K562 (cell line): Measurements from ENCODE around the gene TMEFF2. TPM values are rescaled to one million over a fixed set of nuclear protein-coding genes. Genes with fewer than 3 reads are reported as not detected.
A peak's percentile ranks its signal among the peaks of the same experiment; 100 is the strongest.

Experiments
- ESRRA ChIP-seq: fragments of 450-650 bp; IDR thresholded peaks from 2 replicates; pipeline ENCODE4 v1.6.1; 2014; ENCODE audit warnings: low read depth, mild to moderate bottlenecking, moderate library complexity, borderline replicate concordance
- FOS ChIP-seq: IDR thresholded peaks from 3 replicates; pipeline ENCODE4 v1.6.1; 2011; ENCODE audit not compliant: insufficient read length; ENCODE audit errors: extremely low read depth
- FOXK1 ChIP-seq: sonication (generic); formaldehyde crosslinking; IDR thresholded peaks from 2 replicates; pipeline ENCODE4 v1.8.0; 2022; ENCODE audit warnings: missing genetic modification reagents, mild to moderate bottlenecking, borderline replicate concordance
- GTF2F1 ChIP-seq: IDR thresholded peaks from 2 replicates; pipeline ENCODE4 v1.6.1; 2011; ENCODE audit warnings: low read depth, low read length, improper control_type of control experiment
- HDAC8 ChIP-seq: fragments of 450-650 bp; IDR thresholded peaks from 2 replicates; pipeline ENCODE4 v1.6.1; 2016; ENCODE audit warnings: mild to moderate bottlenecking, missing genetic modification characterization, moderate library complexity, missing compliant biosample characterization
- IRF2 ChIP-seq: sonication (generic); formaldehyde crosslinking; IDR thresholded peaks from 2 replicates; pipeline ENCODE4 v1.8.1; 2022; ENCODE audit warnings: mild to moderate bottlenecking, missing genetic modification reagents
- MYBL2 ChIP-seq, 2 experiments: fragments of 450-650 bp in 1 of 2; sonication (generic) in 1 of 2; formaldehyde crosslinking in 1 of 2; IDR thresholded peaks; 2 replicates each; pipeline versions ENCODE4 v1.6.1 to v1.8.1; 2017 to 2022; ENCODE audit warnings: borderline replicate concordance in 1 of 2, inconsistent platforms in 1 of 2, low read depth in 1 of 2, mild to moderate bottlenecking in 1 of 2, missing genetic modification reagents in 1 of 2, moderate library complexity in 1 of 2
- NFE2L1 ChIP-seq: fragments of 450-650 bp; IDR thresholded peaks from 2 replicates; pipeline ENCODE4 v1.6.1; 2016; ENCODE audit warnings: missing genetic modification characterization, low read depth, mild to moderate bottlenecking, missing compliant biosample characterization, moderate library complexity, borderline replicate concordance
- PPARD ChIP-seq: fragments of 250-450 bp; sonication (Bioruptor Pico); IDR thresholded peaks from 2 replicates; pipeline ENCODE4 v1.8.0; 2022; ENCODE audit warnings: inconsistent platforms, mild to moderate bottlenecking, moderate library complexity
- SMARCE1 ChIP-seq: fragments of 450-650 bp; IDR thresholded peaks from 2 replicates; pipeline ENCODE4 v1.7.1; 2016; ENCODE audit warnings: mild to moderate bottlenecking
- ZNF140 ChIP-seq: fragments of 250-450 bp; sonication (Bioruptor Pico); IDR thresholded peaks from 2 replicates; pipeline ENCODE4 v1.8.0; 2021; ENCODE audit warnings: moderate library complexity, mild to moderate bottlenecking, inconsistent platforms
- ZNF146 ChIP-seq: IDR thresholded peaks from one replicate; pipeline ENCODE4 v1.6.1; 2018; ENCODE audit warnings: missing compliant biosample characterization; ENCODE audit not compliant: unreplicated experiment
- ZNF324 ChIP-seq: fragments of 250-450 bp; sonication (Bioruptor Pico); IDR thresholded peaks from 2 replicates; pipeline ENCODE4 v1.4.0; 2020; ENCODE audit warnings: mild to moderate bottlenecking
- ZNF551 ChIP-seq: fragments of 250-450 bp; sonication (Bioruptor Pico); IDR thresholded peaks from 2 replicates; pipeline ENCODE4 v1.5.0; 2021; ENCODE audit warnings: mild to moderate bottlenecking, moderate library complexity
- ZNF589 ChIP-seq: fragments of 200-800 bp; sonication (Bioruptor generic); IDR thresholded peaks from 2 replicates; pipeline ENCODE4 v1.6.1; 2016; ENCODE audit warnings: low read depth, missing genetic modification characterization, missing compliant biosample characterization
- ZNF668 ChIP-seq: fragments of 250-450 bp; sonication (Bioruptor Pico); IDR thresholded peaks from 2 replicates; pipeline ENCODE4 v1.8.0; 2022; ENCODE audit warnings: mild to moderate bottlenecking, inconsistent platforms
- polyA plus RNA-seq, 8 experiments: library from polyadenylated mRNA; depleted of rRNA in 4 of 8; stranded (reverse) in 5 of 8; unstranded in 3 of 8; fragments of >200 nt; fragmentation: Nextera tagmentation in 2 of 8; fragmentation: Illumina TruSeq in 1 of 8; extraction: Ambion mirVana in 2 of 8; extraction: Trizol in 1 of 8; gene quantifications; 2 replicates each; pipeline versions ENCODE4 v1.2.1 to v1.2.3, GENCODE V29; 2011 to 2014; ENCODE audit warnings: inconsistent platforms in 1 of 8, missing spikeins in 1 of 8
- total RNA-seq, 7 experiments: library from RNA; depleted of rRNA in 6 of 7; stranded (reverse); fragments of >200 nt in 6 of 7; fragmentation: Illumina TruSeq in 2 of 7; extraction: Trizol in 2 of 7; gene quantifications; 2 replicates each; pipeline versions ENCODE4 v1.2.1 to v1.2.3, GENCODE V29; 2011 to 2021; ENCODE audit warnings: low replicate concordance in 1 of 7
- TF ChIP-seq, protein P1 (sequence below): sonication (generic); formaldehyde crosslinking; IDR thresholded peaks from 2 replicates; pipeline ENCODE4 v1.4.0; 2020; ENCODE audit warnings: mild to moderate bottlenecking, missing genetic modification reagents
- TF ChIP-seq, protein P2 (sequence below): sonication (generic); formaldehyde crosslinking; IDR thresholded peaks from 2 replicates; pipeline ENCODE4 v1.8.1; 2023; ENCODE audit warnings: mild to moderate bottlenecking, missing genetic modification reagents
- TF ChIP-seq, protein P3 (sequence below), 2 experiments: IDR thresholded peaks; 2 replicates each; pipeline ENCODE4 v1.6.1; 2012; ENCODE audit warnings: improper control_type of control experiment in 2 of 2, low read depth in 2 of 2, low read length in 2 of 2, borderline replicate concordance in 1 of 2
- TF ChIP-seq, protein P4 (sequence below): fragments of 450-650 bp; formaldehyde crosslinking; IDR thresholded peaks from 2 replicates; pipeline ENCODE4 v1.4.0; 2022; ENCODE audit warnings: missing genetic modification characterization

TMEFF2 gene
- total and polyA plus RNA-seq, 9 of the 15 experiments (the other 6 are each of a cell fraction or from before 2014, with no cell fraction given) = 1.4 TPM; not detected in 8

DNA sequence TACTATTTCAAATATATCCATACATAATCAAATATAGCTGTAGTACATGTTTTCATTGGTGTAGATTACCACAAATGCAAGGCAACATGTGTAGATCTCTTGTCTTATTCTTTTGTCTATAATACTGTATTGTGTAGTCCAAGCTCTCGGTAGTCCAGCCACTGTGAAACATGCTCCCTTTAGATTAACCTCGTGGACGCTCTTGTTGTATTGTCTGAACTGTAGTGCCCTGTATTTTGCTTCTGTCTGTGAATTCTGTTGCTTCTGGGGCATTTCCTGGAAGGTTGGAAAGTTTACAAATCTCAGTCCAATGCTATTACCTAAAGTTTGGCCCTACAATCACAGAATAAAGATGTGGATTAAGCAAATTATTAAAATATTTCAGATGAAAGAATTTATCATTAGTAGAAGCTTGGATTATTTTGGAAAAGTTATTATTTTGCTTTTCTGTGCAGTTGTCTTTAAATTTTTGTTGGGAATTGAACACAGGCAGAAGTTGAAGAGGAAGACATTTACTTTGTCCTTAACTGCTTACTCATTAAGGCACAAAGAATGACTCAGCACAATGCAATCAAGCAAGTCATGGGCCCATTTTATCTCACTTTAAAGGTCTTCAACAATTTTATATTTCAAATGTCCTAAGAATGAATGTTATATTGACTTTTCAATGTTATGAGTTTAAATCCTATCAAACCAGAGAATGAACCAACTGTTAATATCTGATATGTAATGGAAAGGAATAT lies 244.4 kb downstream of the TMEFF2 start (continued):
- TF ChIP-seq, protein P1, sequence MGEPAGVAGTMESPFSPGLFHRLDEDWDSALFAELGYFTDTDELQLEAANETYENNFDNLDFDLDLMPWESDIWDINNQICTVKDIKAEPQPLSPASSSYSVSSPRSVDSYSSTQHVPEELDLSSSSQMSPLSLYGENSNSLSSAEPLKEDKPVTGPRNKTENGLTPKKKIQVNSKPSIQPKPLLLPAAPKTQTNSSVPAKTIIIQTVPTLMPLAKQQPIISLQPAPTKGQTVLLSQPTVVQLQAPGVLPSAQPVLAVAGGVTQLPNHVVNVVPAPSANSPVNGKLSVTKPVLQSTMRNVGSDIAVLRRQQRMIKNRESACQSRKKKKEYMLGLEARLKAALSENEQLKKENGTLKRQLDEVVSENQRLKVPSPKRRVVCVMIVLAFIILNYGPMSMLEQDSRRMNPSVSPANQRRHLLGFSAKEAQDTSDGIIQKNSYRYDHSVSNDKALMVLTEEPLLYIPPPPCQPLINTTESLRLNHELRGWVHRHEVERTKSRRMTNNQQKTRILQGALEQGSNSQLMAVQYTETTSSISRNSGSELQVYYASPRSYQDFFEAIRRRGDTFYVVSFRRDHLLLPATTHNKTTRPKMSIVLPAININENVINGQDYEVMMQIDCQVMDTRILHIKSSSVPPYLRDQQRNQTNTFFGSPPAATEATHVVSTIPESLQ (CRISPR knock-in tag) = no peak
- TF ChIP-seq ZNF140 = no peak
- TF ChIP-seq, protein P2, sequence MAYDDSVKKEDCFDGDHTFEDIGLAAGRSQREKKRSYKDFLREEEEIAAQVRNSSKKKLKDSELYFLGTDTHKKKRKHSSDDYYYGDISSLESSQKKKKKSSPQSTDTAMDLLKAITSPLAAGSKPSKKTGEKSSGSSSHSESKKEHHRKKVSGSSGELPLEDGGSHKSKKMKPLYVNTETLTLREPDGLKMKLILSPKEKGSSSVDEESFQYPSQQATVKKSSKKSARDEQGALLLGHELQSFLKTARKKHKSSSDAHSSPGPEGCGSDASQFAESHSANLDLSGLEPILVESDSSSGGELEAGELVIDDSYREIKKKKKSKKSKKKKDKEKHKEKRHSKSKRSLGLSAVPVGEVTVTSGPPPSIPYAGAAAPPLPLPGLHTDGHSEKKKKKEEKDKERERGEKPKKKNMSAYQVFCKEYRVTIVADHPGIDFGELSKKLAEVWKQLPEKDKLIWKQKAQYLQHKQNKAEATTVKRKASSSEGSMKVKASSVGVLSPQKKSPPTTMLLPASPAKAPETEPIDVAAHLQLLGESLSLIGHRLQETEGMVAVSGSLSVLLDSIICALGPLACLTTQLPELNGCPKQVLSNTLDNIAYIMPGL (CRISPR knock-in tag) = no peak
- no peak for TF ChIP-seq IRF2
- peak; percentile 63 for TF ChIP-seq SMARCE1
- no peak for TF ChIP-seq ZNF146 (CRISPR knock-in tag)
- no peak for TF ChIP-seq ZNF324 (CRISPR knock-in tag)
- TF ChIP-seq GTF2F1 = no peak
- no peak for TF ChIP-seq PPARD
- TF ChIP-seq, protein P3, sequence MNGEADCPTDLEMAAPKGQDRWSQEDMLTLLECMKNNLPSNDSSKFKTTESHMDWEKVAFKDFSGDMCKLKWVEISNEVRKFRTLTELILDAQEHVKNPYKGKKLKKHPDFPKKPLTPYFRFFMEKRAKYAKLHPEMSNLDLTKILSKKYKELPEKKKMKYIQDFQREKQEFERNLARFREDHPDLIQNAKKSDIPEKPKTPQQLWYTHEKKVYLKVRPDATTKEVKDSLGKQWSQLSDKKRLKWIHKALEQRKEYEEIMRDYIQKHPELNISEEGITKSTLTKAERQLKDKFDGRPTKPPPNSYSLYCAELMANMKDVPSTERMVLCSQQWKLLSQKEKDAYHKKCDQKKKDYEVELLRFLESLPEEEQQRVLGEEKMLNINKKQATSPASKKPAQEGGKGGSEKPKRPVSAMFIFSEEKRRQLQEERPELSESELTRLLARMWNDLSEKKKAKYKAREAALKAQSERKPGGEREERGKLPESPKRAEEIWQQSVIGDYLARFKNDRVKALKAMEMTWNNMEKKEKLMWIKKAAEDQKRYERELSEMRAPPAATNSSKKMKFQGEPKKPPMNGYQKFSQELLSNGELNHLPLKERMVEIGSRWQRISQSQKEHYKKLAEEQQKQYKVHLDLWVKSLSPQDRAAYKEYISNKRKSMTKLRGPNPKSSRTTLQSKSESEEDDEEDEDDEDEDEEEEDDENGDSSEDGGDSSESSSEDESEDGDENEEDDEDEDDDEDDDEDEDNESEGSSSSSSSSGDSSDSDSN (IDR thresholded peaks at IDR 0.05; ENCODE audit: borderline replicate concordance in 1 of 2, low read depth in 2 of 2, low read length in 2 of 2) = no peak
- no peak for TF ChIP-seq FOXK1 (CRISPR knock-in tag)
- no peak for TF ChIP-seq FOS
- no peak for TF ChIP-seq ZNF668 (CRISPR knock-in tag)
- TF ChIP-seq ZNF589 = no peak
- no peak for TF ChIP-seq ESRRA
- TF ChIP-seq HDAC8 (tag) = no peak
- no peak for TF ChIP-seq ZNF551 (CRISPR knock-in tag)
- TF ChIP-seq, protein P4, sequence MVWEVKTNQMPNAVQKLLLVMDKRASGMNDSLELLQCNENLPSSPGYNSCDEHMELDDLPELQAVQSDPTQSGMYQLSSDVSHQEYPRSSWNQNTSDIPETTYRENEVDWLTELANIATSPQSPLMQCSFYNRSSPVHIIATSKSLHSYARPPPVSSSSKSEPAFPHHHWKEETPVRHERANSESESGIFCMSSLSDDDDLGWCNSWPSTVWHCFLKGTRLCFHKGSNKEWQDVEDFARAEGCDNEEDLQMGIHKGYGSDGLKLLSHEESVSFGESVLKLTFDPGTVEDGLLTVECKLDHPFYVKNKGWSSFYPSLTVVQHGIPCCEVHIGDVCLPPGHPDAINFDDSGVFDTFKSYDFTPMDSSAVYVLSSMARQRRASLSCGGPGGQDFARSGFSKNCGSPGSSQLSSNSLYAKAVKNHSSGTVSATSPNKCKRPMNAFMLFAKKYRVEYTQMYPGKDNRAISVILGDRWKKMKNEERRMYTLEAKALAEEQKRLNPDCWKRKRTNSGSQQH (CRISPR knock-in tag) = no peak
- TF ChIP-seq NFE2L1 (tag) = peak; percentile 98
- TF ChIP-seq MYBL2 (IDR thresholded peaks at IDR 0.05; ENCODE audit: low read depth) = no peak
- no peak for TF ChIP-seq MYBL2 (CRISPR knock-in tag; IDR thresholded peaks at IDR 0.05; ENCODE audit: borderline replicate concordance)
